HEK293 (cell line): Measurements from ENCODE around the gene KCNT1.

Experiments
- CTCF ChIA-PET: fragments of 350-600 bp; formaldehyde crosslinking; extraction: SDS; loops from one replicate; lab custom pipeline; 2021; ENCODE audit warnings: antibody characterized with exemption; lab: Yijun Ruan, JAX
- POLR2A ChIA-PET: fragments of 300-600 bp; formaldehyde crosslinking; extraction: SDS; loops from one replicate; lab custom pipeline; 2020; ENCODE audit warnings: antibody characterized with exemption, inconsistent platforms; lab: Yijun Ruan, JAX
- H3K27ac ChIP-seq: fragments of 200-500 bp; sonication (Bioruptor generic); 2 replicates; pipeline ENCODE4 v1.5.1; 2014; ENCODE audit warnings: low read depth, low read length, control low read depth, inconsistent platforms; ENCODE audit errors: extremely low read depth
- H3K36me3 ChIP-seq, 2 experiments: fragments of 200-500 bp in 1 of 2; sonication (Bioruptor generic) in 1 of 2; 1 replicate in 1 of 2; 2 replicates in 1 of 2; pipeline ENCODE4 v1.5.1; 2014 to 2017; ENCODE audit warnings: inconsistent platforms in 2 of 2, low read length in 2 of 2; ENCODE audit not compliant: control insufficient read depth in 2 of 2, insufficient read depth in 1 of 2
- H3K4me1 ChIP-seq: fragments of 200-500 bp; sonication (Bioruptor generic); 2 replicates; pipeline ENCODE4 v1.5.1; 2014; ENCODE audit warnings: mild to moderate bottlenecking, low read length, inconsistent platforms; ENCODE audit not compliant: control insufficient read depth, insufficient read depth
- H3K4me3 ChIP-seq: 2 replicates; pipeline ENCODE4 v1.5.1; 2011; ENCODE audit warnings: low read depth, mild to moderate bottlenecking, control low read depth, low read length, moderate library complexity
- H3K9me3 ChIP-seq: fragments of 200-500 bp; sonication (Bioruptor generic); 2 replicates; pipeline ENCODE4 v1.5.1; 2014; ENCODE audit warnings: low read depth, low read length, inconsistent platforms; ENCODE audit not compliant: control insufficient read depth, insufficient read depth
- ELK4 ChIP-seq: IDR thresholded peaks from 2 replicates; pipeline ENCODE4 v1.6.1; 2011; ENCODE audit warnings: mild to moderate bottlenecking, low read depth, low read length, borderline replicate concordance
- HIC1 ChIP-seq: fragments of 450-650 bp; formaldehyde crosslinking; IDR thresholded peaks from 2 replicates; pipeline ENCODE4 v1.5.1; 2016; ENCODE audit warnings: missing biosample characterization, missing genetic modification characterization
- SP3 ChIP-seq: fragments of 450-650 bp; formaldehyde crosslinking; IDR thresholded peaks from 2 replicates; pipeline ENCODE4 v1.5.1; 2016; ENCODE audit warnings: missing biosample characterization, missing genetic modification characterization
- ZBTB8A ChIP-seq: fragments of 450-650 bp; formaldehyde crosslinking; IDR thresholded peaks from 2 replicates; pipeline ENCODE4 v1.5.1; 2016; ENCODE audit warnings: missing biosample characterization, missing genetic modification characterization
- ZFP3 ChIP-seq: fragments of 450-650 bp; formaldehyde crosslinking; IDR thresholded peaks from 2 replicates; pipeline ENCODE4 v1.5.1; 2016; ENCODE audit warnings: low read depth, missing biosample characterization, missing genetic modification characterization
- ZNF174 ChIP-seq: fragments of 450-650 bp; formaldehyde crosslinking; IDR thresholded peaks from 2 replicates; pipeline ENCODE4 v1.5.0; 2017; ENCODE audit warnings: missing biosample characterization, mild to moderate bottlenecking, missing genetic modification characterization
- ZNF175 ChIP-seq: fragments of 450-650 bp; formaldehyde crosslinking; IDR thresholded peaks from 2 replicates; pipeline ENCODE4 v1.5.1; 2016; ENCODE audit warnings: missing biosample characterization, missing genetic modification characterization
- ZNF2 ChIP-seq: fragments of 450-650 bp; formaldehyde crosslinking; IDR thresholded peaks from 2 replicates; pipeline ENCODE4 v1.5.1; 2016; ENCODE audit warnings: missing biosample characterization, missing genetic modification characterization
- ZNF214 ChIP-seq: fragments of 450-650 bp; formaldehyde crosslinking; IDR thresholded peaks from 2 replicates; pipeline ENCODE4 v1.5.1; 2017; ENCODE audit warnings: missing biosample characterization, mild to moderate bottlenecking, missing genetic modification characterization, borderline replicate concordance
- ZNF23 ChIP-seq: fragments of 450-650 bp; formaldehyde crosslinking; IDR thresholded peaks from 2 replicates; pipeline ENCODE4 v1.5.1; 2016; ENCODE audit warnings: missing biosample characterization, missing genetic modification characterization, borderline replicate concordance
- ZNF37A ChIP-seq: fragments of 450-650 bp; IDR thresholded peaks from 2 replicates; pipeline ENCODE4 v1.5.1; 2018; ENCODE audit warnings: missing biosample characterization, missing genetic modification characterization
- ZNF416 ChIP-seq: fragments of 450-650 bp; formaldehyde crosslinking; IDR thresholded peaks from 2 replicates; pipeline ENCODE4 v1.5.1; 2016; ENCODE audit warnings: missing biosample characterization, missing genetic modification characterization
- ZNF510 ChIP-seq: fragments of 450-650 bp; formaldehyde crosslinking; IDR thresholded peaks from 2 replicates; pipeline ENCODE4 v1.5.1; 2018; ENCODE audit warnings: mild to moderate bottlenecking, missing genetic modification characterization, missing biosample characterization; ENCODE audit not compliant: insufficient replicate concordance
- ZNF549 ChIP-seq: fragments of 450-650 bp; IDR thresholded peaks from 2 replicates; pipeline ENCODE4 v1.5.1; 2018; ENCODE audit warnings: missing biosample characterization, missing genetic modification characterization, mild to moderate bottlenecking, inconsistent platforms, moderate library complexity
- ZNF610 ChIP-seq: fragments of 450-650 bp; formaldehyde crosslinking; IDR thresholded peaks from 2 replicates; pipeline ENCODE4 v1.5.1; 2016; ENCODE audit warnings: missing biosample characterization, missing genetic modification characterization, borderline replicate concordance
- ZNF707 ChIP-seq: fragments of 450-650 bp; formaldehyde crosslinking; IDR thresholded peaks from 2 replicates; pipeline ENCODE4 v1.5.1; 2016; ENCODE audit warnings: missing biosample characterization, missing genetic modification characterization
- ZNF830 ChIP-seq: fragments of 450-650 bp; IDR thresholded peaks from 2 replicates; pipeline ENCODE4 v1.5.0; 2018; ENCODE audit warnings: missing biosample characterization, missing genetic modification characterization, low read depth, mild to moderate bottlenecking, moderate library complexity

The KCNT1 gene

GRCh38 chr9:135819905-135820304 is 117.9 kb downstream of the KCNT1 start:
- TF ChIP-seq ELK4 = no peak
- peak; percentile 82 for TF ChIP-seq ZNF2 (tag by site-specific recombination)
- H3K27ac ChIP-seq = no peak overlapping the region
- no peaks in the 10 kb centered on the region for H3K4me1 ChIP-seq
- POLR2A ChIA-PET = no interaction called here
- no peak overlapping the region for H3K4me3 ChIP-seq
- no peaks in the 10 kb centered on the region for H3K9me3 ChIP-seq
- CTCF ChIA-PET = no interaction called here
- peaks cover 4 to 92% of the 10 kb centered on the region in 2 experiments; a peak in 2 of 3 replicates for H3K36me3 ChIP-seq

GRCh38 chr9:135820661-135821060 is 118.7 kb downstream of the KCNT1 start:
- no peak overlapping the region for H3K4me3 ChIP-seq
- H3K9me3 ChIP-seq = no peaks in the 10 kb centered on the region
- peaks cover 4 to 90% of the 10 kb centered on the region in 2 experiments; a peak in 2 of 3 replicates for H3K36me3 ChIP-seq
- ChIA-PET POLR2A (no interaction called here), CTCF (interaction anchor here (0.6 kb wide), 2 partner anchors 42 to 43 kb away, joined by 3 to 4 read pairs; no protein-coding TSS in a partner anchor)
- H3K27ac ChIP-seq = no peak overlapping the region
- TF ChIP-seq ZNF416 (tag by site-specific recombination) (no peak), ZNF707 (tag by site-specific recombination) (no peak), ZNF175 (tag by site-specific recombination) (no peak), ZBTB8A (no peak)
- no peaks in the 10 kb centered on the region for H3K4me1 ChIP-seq

GRCh38 chr9:135821116-135821515 is 119.1 kb downstream of the KCNT1 start:
- H3K4me3 ChIP-seq = no peak overlapping the region
- CTCF ChIA-PET = interaction anchor here (0.6 kb wide), 1 partner anchor 43 kb away, joined by 3 read pairs; no protein-coding TSS in a partner anchor
- H3K27ac ChIP-seq = no peak overlapping the region
- peaks cover 4 to 88% of the 10 kb centered on the region in 2 experiments; a peak in 2 of 3 replicates for H3K36me3 ChIP-seq
- no peaks in the 10 kb centered on the region for H3K9me3 ChIP-seq
- TF ChIP-seq ZNF174 (no peak), SP3 (tag by site-specific recombination) (no peak), ZNF549 (tag by site-specific recombination) (no peak), ZNF37A (tag by site-specific recombination) (no peak), ZNF610 (no peak), ZFP3 (no peak), ZNF830 (tag by site-specific recombination) (no peak), ZNF510 (tag by site-specific recombination) (no peak), ZNF214 (tag by site-specific recombination) (no peak), ZNF23 (no peak), HIC1 (tag by site-specific recombination) (no peak)
- TF ChIP-seq, all 188 proteins: peak for 0
- POLR2A ChIA-PET = no interaction called here
- H3K4me1 ChIP-seq = no peaks in the 10 kb centered on the region
